PC-3 (cell line): ENCODE data around the gene DGKE. TPM values are rescaled to one million over a fixed set of nuclear protein-coding genes. Genes with fewer than 3 reads are reported as not detected.

Source experiments
- ATAC-seq: fragments of 200-7000 bp; cut with Tn5 transposase; 2 replicates; pipeline ENCODE4 v1.9.1; 2020; ENCODE audit warnings: mild to moderate bottlenecking, moderate library complexity
- Bru-seq: library from RNA; stranded (reverse); fragments of 400-500 nt; gene quantifications from one replicate; lab custom pipeline; 2021; lab: Mats Ljungman, UMichigan
- BruChase-seq, 2 experiments: library from RNA; stranded (reverse); fragments of 400-500 nt; gene quantifications; one replicate each; lab custom pipeline; 2021; lab: Mats Ljungman, UMichigan
- BruUV-seq: library from RNA; stranded (reverse); fragments of 400-500 nt; replicated peaks from 2 replicates; lab custom pipeline; 2021; lab: Mats Ljungman, UMichigan
- CTCF ChIA-PET: fragments of 300-600 bp; sonication (Branson Sonifier 250); formaldehyde crosslinking; loops from one replicate; lab custom pipeline; 2022; ENCODE audit warnings: antibody characterized with exemption; lab: Charles Lee
- POLR2A ChIA-PET: fragments of 300-600 bp; sonication (Branson Sonifier 250); formaldehyde crosslinking; loops from one replicate; lab custom pipeline; 2022; ENCODE audit warnings: antibody characterized with exemption; ENCODE audit not compliant: unreplicated experiment; lab: Charles Lee
- DNase-seq: peaks from one replicate; pipeline ENCODE4 v3.0.0-alpha.2; 2015
- H2AFZ ChIP-seq: fragments of 300-600 bp; sonication (generic); 2 replicates; pipeline ENCODE4 v1.6.0; 2016; ENCODE audit warnings: antibody characterized with exemption, low read length
- H3F3A ChIP-seq: fragments of 300-600 bp; sonication (generic); one replicate; pipeline ENCODE4 v1.6.0; 2017; ENCODE audit warnings: antibody characterized with exemption, low read length, control low read depth, mild to moderate bottlenecking; ENCODE audit not compliant: unreplicated experiment
- H3K27ac ChIP-seq: fragments of 300-600 bp; sonication (generic); 2 replicates; pipeline ENCODE4 v1.5.1; 2016; ENCODE audit warnings: mild to moderate bottlenecking, low read length
- H3K27me3 ChIP-seq: fragments of 300-600 bp; sonication (generic); 2 replicates; pipeline ENCODE4 v1.6.1; 2016; ENCODE audit warnings: low read length, mixed read lengths
- H3K36me3 ChIP-seq: fragments of 300-600 bp; sonication (generic); 2 replicates; pipeline ENCODE4 v1.6.1; 2016; ENCODE audit warnings: low read depth, mixed run types, low read length, mixed read lengths
- H3K4me1 ChIP-seq: fragments of 300-600 bp; sonication (generic); 2 replicates; pipeline ENCODE4 v1.5.1; 2016; ENCODE audit warnings: low read length; ENCODE audit not compliant: insufficient read depth
- H3K4me2 ChIP-seq: fragments of 300-600 bp; sonication (generic); 2 replicates; pipeline ENCODE4 v1.6.0; 2016; ENCODE audit warnings: low read length
- H3K4me3 ChIP-seq: fragments of 300-600 bp; sonication (generic); 2 replicates; pipeline ENCODE4 v1.5.1; 2016; ENCODE audit warnings: mild to moderate bottlenecking, low read length, mixed read lengths
- H3K79me2 ChIP-seq: fragments of 300-600 bp; sonication (generic); 2 replicates; pipeline ENCODE4 v1.6.1; 2017; ENCODE audit warnings: low read length, mixed read lengths
- H3K9ac ChIP-seq: fragments of 300-600 bp; sonication (generic); 2 replicates; pipeline ENCODE4 v1.6.0; 2016; ENCODE audit warnings: mild to moderate bottlenecking, low read length
- H3K9me2 ChIP-seq: fragments of 300-600 bp; sonication (generic); replicated peaks from 2 replicates; pipeline ENCODE4 v1.6.1; 2016; ENCODE audit warnings: mixed run types, low read length, mixed read lengths
- H3K9me3 ChIP-seq: fragments of 300-600 bp; sonication (generic); 2 replicates; pipeline ENCODE4 v1.6.1; 2016; ENCODE audit warnings: low read length, mixed read lengths
- H4K20me1 ChIP-seq: fragments of 300-600 bp; sonication (generic); 2 replicates; pipeline ENCODE4 v1.6.1; 2016; ENCODE audit warnings: low read length, mixed read lengths
- EZH2 ChIP-seq: fragments of 300-600 bp; sonication (generic); IDR thresholded peaks from one replicate; pipeline ENCODE4 v1.6.1; 2017; ENCODE audit warnings: antibody characterized with exemption, mild to moderate bottlenecking, low read length; ENCODE audit not compliant: unreplicated experiment
- EZH2phosphoT487 ChIP-seq: fragments of 300-600 bp; sonication (generic); IDR thresholded peaks from 2 replicates; pipeline ENCODE4 v1.6.1; 2018; ENCODE audit warnings: mild to moderate bottlenecking, antibody characterized with exemption, low read length, borderline replicate concordance
- intact Hi-C: fragments of 100-400 bp; cut with micrococcal nuclease; formaldehyde crosslinking; loops from 2 replicates; pipeline ENCODE4 v1.9.0; 2023
- long read RNA-seq: library from polyadenylated mRNA; unstranded; transcript quantifications from one replicate; pipeline ENCODE4 v2.0.0, GENCODE V29; 2021; ENCODE audit not compliant: unreplicated experiment
- total RNA-seq: library from RNA; depleted of rRNA; stranded (reverse); fragments of >200 nt; gene quantifications from 2 replicates; pipeline ENCODE4 v1.2.3, GENCODE V29; 2014; rRNA removed
- TF ChIP-seq, protein P1 (sequence below): fragments of 300-600 bp; sonication (generic); conservative IDR thresholded peaks from 2 replicates; pipeline ENCODE4 v1.5.1; 2017; ENCODE audit warnings: antibody characterized with exemption, low read depth, mild to moderate bottlenecking, low read length

DGKE gene
- total RNA-seq (8.4 and 12.4 TPM in 2 replicates), Bru-seq, nascent RNA (percentile 91 among the genes with signal in this experiment), BruChase-seq, experiment 1, labeled RNA remaining after a 6-hour chase (percentile 89 among the genes with signal in this experiment), BruChase-seq, experiment 2, labeled RNA remaining after a 2-hour chase (percentile 95 among the genes with signal in this experiment)
- long read RNA-seq, full-length matches to known transcripts = 5 of 57 reads
- long read RNA-seq, partial matches to known transcripts = 21 of 57 reads
- long read RNA-seq, other reads (novel, unspliced or antisense) = 31 of 57 reads

DNA sequence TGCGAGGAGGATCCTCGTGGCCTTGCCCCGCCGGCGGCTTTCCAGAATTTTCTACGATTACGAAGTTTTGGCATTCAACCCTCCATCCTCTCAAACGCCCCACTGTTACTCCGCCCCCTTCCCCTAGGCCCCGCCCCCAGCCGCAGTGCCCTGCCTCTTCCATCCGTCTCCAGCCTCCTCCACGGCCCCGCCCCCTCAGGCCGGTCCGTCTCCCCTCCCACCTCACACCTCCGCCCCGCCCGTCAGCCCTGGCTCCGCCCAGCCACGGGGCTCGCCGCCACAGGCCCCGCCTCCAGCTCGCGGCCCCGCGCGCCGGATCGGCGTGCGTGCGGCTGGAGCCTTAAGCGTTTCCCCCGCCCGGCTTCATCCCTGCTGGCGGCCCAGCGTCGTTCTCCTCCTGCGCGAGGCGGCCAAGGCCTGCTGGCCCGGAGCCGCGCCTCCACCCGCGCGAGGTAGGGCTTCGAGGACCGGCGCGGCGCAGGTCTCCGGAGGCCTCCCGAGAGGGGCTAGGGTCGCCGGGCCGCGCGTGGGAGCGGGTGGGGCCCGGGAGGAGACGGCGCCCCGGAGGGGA is at the start of gene DGKE, which contains the start of gene C17orf67:
DGKE (plus strand) TSS at position 343 of the 571 bp plus-strand sequence. CDS start 645 bp downstream, outside the sequence.
C17orf67 (minus strand) TSS at position 112 of the 571 bp plus-strand sequence. CDS start 18,110 bp downstream, outside the sequence.
- Histone ChIP-seq H2AFZ (peak within 1 kb of the TSS; percentile 74), H3K27me3 (no peaks in the 10 kb centered on the region), H3K79me2 (peaks cover 80% of the 10 kb centered on the region), H3K9me3 (no peaks in the 10 kb centered on the region), H3K9me2 (no peaks in the 10 kb centered on the region), H4K20me1 (peaks cover 19% of the 10 kb centered on the region), H3K4me1 (peaks cover 43% of the 10 kb centered on the region), H3F3A (no peaks in the 10 kb centered on the region), H3K9ac (peak within 1 kb of the TSS; percentile 71), H3K36me3 (peaks cover 6% of the 10 kb centered on the region; the same call in 1 of the 2 replicates), H3K27ac (peak within 1 kb of the TSS; percentile 16), H3K4me2 (peak within 1 kb of the TSS; percentile 87), H3K4me3 (peak within 1 kb of the TSS; percentile 74)
- ChIA-PET POLR2A (interaction anchor here (0.6 to 1.1 kb wide), 4 partner anchors 42 to 1085 kb away, joined by 3 to 10 read pairs (median 4); no protein-coding TSS in a partner anchor), CTCF (interaction anchor here (0.6 to 1.8 kb wide), 3 partner anchors 14 to 1798 kb away, joined by 3 to 18 read pairs (median 7); no protein-coding TSS in a partner anchor)
- ATAC-seq = peak; percentile 79
- DNase-seq = peak; percentile 98
- intact Hi-C loops = loop anchor here (1.0 to 2.0 kb wide), 3 partner anchors 47 to 241 kb away; partner anchors contain the start of gene NOG
- BruUV-seq = no TSS peak
- peak; percentile 58; the same call in 1 of the 2 replicates for TF ChIP-seq EZH2phosphoT487
- TF ChIP-seq EZH2 = no peak

DNA sequence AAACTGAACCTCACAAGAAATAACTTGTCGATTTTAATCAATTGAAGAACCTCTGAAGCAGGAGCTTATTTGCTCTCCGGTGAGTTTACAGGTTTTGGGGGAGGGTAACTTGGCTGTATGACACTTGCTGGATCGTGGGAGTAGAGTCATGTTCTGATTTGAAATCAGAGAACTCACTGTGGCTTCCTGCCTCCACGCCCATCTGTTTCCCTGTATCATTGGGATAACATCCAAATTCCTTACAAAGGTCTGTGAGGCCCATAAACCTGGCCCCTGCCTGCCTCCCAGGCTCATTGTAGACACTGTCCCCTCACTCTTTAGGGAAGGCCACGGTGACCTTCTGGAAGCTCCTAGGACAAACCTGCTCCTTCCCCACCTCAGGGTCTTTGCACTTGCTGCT is 48.5 kb upstream of the DGKE start:
- H3K4me1 ChIP-seq = peaks cover 60% of the 10 kb centered on the region
- H3K9ac ChIP-seq = peak overlapping the region; percentile 89
- peak; percentile 97 for DNase-seq
- CTCF ChIA-PET = interaction anchor here (1.0 to 1.2 kb wide), 2 partner anchors 34 to 70 kb away, joined by 3 to 6 read pairs; no protein-coding TSS in a partner anchor
- H3F3A ChIP-seq = peaks cover 8% of the 10 kb centered on the region
- TF ChIP-seq, protein P1, sequence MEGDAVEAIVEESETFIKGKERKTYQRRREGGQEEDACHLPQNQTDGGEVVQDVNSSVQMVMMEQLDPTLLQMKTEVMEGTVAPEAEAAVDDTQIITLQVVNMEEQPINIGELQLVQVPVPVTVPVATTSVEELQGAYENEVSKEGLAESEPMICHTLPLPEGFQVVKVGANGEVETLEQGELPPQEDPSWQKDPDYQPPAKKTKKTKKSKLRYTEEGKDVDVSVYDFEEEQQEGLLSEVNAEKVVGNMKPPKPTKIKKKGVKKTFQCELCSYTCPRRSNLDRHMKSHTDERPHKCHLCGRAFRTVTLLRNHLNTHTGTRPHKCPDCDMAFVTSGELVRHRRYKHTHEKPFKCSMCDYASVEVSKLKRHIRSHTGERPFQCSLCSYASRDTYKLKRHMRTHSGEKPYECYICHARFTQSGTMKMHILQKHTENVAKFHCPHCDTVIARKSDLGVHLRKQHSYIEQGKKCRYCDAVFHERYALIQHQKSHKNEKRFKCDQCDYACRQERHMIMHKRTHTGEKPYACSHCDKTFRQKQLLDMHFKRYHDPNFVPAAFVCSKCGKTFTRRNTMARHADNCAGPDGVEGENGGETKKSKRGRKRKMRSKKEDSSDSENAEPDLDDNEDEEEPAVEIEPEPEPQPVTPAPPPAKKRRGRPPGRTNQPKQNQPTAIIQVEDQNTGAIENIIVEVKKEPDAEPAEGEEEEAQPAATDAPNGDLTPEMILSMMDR = no peak
- no peak for TF ChIP-seq EZH2phosphoT487
- no peak for TF ChIP-seq EZH2
- BruUV-seq = no TSS peak
- H3K4me3 ChIP-seq = peak overlapping the region; percentile 52
- peak; percentile 45 for ATAC-seq
- H3K27ac ChIP-seq = peak overlapping the region; percentile 98
- peak overlapping the region; percentile 78 for H3K4me2 ChIP-seq
- H3K9me3 ChIP-seq = no peaks in the 10 kb centered on the region
- no peaks in the 10 kb centered on the region for H3K9me2 ChIP-seq
- POLR2A ChIA-PET = interaction anchor here (0.5 to 1.1 kb wide), 5 partner anchors 29 to 192 kb away, joined by 3 to 5 read pairs (median 4); partner anchors contain the start of gene NOG
- H2AFZ ChIP-seq = peak overlapping the region; percentile 4; the same call in 1 of the 2 replicates
- no peaks in the 10 kb centered on the region for H3K27me3 ChIP-seq
- no peaks in the 10 kb centered on the region for H4K20me1 ChIP-seq
- no peaks in the 10 kb centered on the region for H3K36me3 ChIP-seq
- intact Hi-C loops = loop anchor here (1.0 kb wide), 1 partner anchor 86 kb away; no protein-coding TSS in a partner anchor
- no peaks in the 10 kb centered on the region for H3K79me2 ChIP-seq
